GM19372 (cell line): ENCODE data around the gene TRMO.

ENCODE experiments used
- ATAC-seq: cut with Tn5 transposase; IDR thresholded peaks from one replicate; pipeline ENCODE4 v1.9.1; 2021; ENCODE audit warnings: mild to moderate bottlenecking, low read depth, moderate library complexity; ENCODE audit not compliant: unreplicated experiment

The TRMO gene

GRCh38 chr9:97940741-97941140, 18.4 kb upstream of the TRMO start:
- ATAC-seq = no peak

- no peak for ATAC-seq
These were observed 17.9 kb upstream of the TRMO start for GRCh38 chr9:97940233-97940632.

GRCh38 chr9:97938081-97938644, 15.9 kb upstream of the TRMO start, which contains the start of gene HEMGN:
TSS of gene HEMGN (minus strand) at chr9:97938172. CDS start at chr9:97938136, 36 bp downstream.
- no peak for ATAC-seq

DNA sequence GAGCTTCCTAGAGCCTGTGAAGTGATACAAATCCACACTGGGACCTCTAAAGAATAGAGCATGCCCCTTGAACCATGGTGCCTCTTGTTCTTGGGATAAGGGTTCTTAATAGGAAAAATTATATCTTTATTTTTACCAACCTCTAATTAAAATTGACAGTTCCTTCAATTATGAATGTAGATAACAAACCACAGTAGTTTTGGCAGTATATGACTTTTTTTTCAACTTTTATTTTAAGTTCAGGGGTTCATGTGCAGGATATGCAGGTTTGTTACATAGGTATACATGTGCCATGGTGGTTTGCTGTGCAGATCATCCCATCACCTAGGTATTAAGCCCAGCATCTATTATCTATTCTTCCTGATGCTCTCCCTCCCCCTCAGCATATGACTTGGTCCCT, 14.7 kb upstream of the TRMO start:
- no peak for ATAC-seq

GRCh38 chr9:97935276-97935675, 13.0 kb upstream of the TRMO start:
- ATAC-seq = no peak

DNA sequence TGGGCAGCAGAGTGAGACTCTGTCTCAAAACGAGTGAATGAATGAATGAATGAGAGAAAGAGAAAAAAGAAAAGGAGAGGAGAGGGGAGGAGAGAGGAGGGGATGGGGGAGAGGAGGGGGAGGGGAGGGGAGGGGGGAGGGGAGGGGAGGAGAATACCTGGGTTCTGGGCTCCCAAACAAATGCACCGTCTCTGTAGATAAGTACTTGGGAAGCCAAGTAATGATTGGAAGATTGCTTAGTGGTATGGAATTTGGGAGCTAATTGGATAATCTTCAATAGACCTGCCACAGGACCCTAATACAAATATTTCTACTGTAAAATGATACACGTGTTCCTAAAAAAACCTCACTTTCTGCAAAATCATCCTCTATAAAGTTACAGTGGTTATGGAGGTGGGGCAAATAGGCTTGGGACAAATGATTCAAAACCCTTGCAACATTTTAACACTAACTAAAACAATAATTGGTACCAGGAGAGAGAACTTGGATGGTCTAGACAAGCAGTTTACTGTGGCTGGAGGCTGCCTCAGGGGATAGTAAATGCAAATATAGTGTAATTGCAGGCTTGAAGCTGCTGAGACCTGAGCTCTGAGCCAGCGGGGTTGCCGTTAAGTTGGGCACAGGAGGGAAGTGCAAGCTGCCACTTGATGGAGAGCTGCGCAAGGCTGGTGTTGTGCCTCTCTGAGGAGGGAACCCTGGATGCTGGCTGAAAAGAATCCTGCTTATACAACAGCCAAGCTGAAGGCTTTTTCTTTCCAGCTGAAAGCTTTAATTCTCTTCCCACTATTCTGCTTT, 12.2 kb upstream of the TRMO start:
- no peak for ATAC-seq

DNA sequence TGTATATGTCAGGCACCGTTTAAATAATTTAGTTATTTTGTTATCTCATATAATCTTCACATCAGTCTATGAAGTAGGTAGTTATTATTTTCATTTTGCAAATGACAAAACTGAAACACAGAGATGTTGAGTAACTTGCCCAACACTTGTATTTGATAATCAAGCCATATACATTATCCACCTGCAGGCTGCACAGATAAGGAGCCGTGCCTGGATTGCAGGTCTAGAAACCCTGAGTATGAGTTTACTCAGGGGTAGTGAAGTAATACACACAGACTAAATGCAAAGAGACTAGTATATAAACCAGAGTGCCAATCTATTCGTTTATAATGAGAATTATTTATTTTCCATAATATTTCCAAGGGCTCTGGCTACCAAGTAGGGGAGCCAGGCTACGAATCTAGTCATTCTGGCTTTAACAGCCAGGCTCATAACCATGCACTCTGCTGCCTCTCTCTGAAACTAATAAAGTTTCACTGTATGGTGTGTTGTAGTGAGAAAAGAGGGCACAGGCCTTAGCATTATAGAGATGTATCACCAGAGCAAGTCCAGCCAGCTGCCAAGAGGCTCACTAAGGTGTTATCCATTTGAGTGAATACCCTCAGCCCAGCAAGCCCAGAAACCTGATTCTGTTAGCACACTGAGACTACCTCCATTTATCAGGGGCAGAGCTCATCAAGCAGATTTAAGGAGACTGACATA, 11.1 kb upstream of the TRMO start:
- ATAC-seq = no peak

DNA sequence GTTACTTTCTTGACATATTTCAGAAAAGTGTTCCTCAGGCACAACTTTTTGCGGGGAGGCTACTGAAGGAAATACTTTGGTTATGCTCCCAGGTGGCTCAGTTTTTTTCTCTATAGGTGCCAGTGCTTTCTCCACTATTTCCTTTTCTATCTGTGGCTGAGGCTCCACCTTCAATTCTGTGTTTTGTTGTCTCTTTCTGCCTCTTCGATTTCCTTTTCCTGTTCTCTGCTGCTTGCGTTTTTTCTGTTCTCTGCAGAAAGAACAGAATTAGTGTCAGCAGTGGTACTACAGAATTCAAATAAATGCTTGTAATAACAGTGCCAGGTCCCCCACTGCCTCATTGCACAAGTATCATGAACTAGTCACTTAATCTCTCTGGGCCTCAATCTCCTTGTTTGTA, 8.7 kb upstream of the TRMO start:
- ATAC-seq = no peak

- ATAC-seq = no peak
These were observed 6.8 kb upstream of the TRMO start for GRCh38 chr9:97928986-97929604.

- ATAC-seq = no peak
These were observed 3.4 kb upstream of the TRMO start for GRCh38 chr9:97925497-97926334.

- no peak for ATAC-seq
These were observed 2.1 kb upstream of the TRMO start for GRCh38 chr9:97924386-97924785.

GRCh38 chr9:97923529-97924108, 1.3 kb upstream of the TRMO start:
- ATAC-seq = no peak

GRCh38 chr9:97919217-97919813, 3.0 kb downstream of the TRMO start:
- no peak for ATAC-seq

DNA sequence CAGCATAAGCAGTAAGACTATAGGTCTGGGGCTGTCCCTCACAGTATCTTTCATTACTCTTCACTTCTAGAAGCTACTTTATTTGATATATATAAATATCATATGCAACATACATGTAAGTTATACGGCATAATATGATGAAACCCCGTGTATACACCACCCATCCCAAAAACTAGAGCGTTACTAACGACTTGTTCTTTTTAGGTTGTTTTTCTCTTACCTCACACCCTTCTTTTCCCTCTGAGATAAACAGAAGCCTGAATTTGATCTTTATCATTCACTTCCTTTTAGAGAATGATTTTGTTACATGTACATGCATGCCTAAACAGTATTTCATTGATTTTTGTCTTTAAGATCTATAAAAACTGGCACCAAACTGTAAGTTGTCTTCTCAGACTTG, 3.7 kb downstream of the TRMO start:
- ATAC-seq = no peak

- no peak for ATAC-seq
These were observed 10.3 kb downstream of the TRMO start for GRCh38 chr9:97911970-97912369.

DNA sequence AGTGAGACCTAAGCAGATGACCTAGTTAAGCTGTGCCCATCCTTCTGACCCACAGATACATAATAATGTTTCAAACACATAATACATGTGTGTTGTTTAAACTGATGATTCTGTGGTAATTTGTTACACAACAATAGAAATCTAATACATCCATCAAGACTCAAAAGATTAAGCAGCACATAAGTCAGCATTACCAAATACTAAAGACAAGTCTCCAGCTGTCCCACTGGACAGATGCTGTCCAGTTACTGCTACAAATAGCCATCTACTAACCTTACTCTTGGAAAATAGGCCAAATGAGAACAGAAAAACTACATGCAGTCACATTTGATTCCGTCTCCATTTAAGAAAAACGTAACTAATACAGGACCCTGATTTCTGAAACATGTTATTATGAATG, 10.8 kb downstream of the TRMO start:
- ATAC-seq = no peak

DNA sequence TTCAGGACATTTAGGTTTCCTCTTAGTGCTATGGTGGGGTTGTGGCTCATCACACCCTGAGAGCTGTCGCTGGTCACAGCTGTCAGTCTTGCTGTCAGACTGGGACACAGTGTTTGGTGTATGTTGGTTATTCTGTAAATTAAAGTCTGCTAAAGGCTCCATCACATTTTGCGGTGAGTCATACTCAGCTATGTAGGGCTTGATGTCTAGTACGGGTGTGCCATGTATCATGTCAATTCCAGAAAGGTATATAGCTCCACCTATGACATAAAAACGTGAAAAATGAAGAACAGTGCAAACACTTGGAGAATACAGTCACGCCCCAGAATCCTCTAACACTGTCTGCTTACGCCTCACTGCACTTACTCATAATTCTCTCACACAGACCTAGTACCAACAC, 11.9 kb downstream of the TRMO start:
- no peak for ATAC-seq

GRCh38 chr9:97908705-97909104, 13.6 kb downstream of the TRMO start:
- no peak for ATAC-seq

- ATAC-seq = no peak
These were observed 14.7 kb downstream of the TRMO start for GRCh38 chr9:97907632-97908031.

DNA sequence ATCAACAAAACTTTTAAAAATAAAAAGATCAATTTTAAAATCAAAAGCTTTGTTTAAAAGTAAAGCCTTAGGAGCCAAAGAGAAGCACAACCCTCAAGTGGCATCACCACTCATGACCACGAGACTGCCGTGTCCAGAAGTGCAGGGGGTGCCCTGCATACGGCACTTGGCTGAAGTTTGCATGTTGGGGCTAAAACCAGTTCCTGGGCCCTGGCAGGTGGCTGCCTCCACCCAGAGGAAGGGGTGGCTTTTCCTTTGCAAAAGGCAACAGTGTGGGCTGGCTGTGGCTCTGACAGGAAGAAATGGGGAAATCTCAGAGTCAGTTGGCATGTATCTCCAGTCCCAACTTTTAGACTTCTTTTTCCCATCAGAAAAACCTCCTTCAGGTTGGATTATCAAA, 15.3 kb downstream of the TRMO start:
- no peak for ATAC-seq
